ENCODE data around the gene ATG4D. TPM values are rescaled to one million over a fixed set of nuclear protein-coding genes. Genes with fewer than 3 reads are reported as not detected.
A peak's percentile ranks its signal among the peaks of the same experiment; 100 is the strongest.

The ATG4D gene
- total and polyA plus RNA-seq, 11 donors: 47.3 to 83.5 (median 55.9) TPM

- Histone ChIP-seq H3K4me1 (peaks cover 0 to 6% (median 3%) of the 10 kb centered on the region in 12 donors), H3K27ac (no peak overlapping the region), H3K36me3 (no peaks in the 10 kb centered on the region), H3K4me3 (no peak overlapping the region), H3K9me3 (no peaks in the 10 kb centered on the region), H3K27me3 (no peaks in the 10 kb centered on the region)
- ATAC-seq: no peak
- 82 to 97% (median 96%) methylated on average over 6 of the region's 6 CpGs for WGBS, 4 donors
- intact Hi-C loops (cut with DNase I): loop anchor here in 1 of 10 donors (10.0 kb wide), 1 partner anchor 173 kb away; the partner anchor contains the start of gene CDC37
- TF ChIP-seq CTCF (IDR thresholded peaks at IDR 0.05): no peak
- no peak for DNase-seq
Measured at GRCh38 chr19:10577951-10578350, 34.2 kb downstream of the ATG4D start.

GRCh38 chr19:10580979-10581631, 37.4 kb downstream of the ATG4D start:
- H3K4me1 ChIP-seq: peaks cover 0 to 6% (median 3%) of the 10 kb centered on the region in 12 donors
- TF ChIP-seq POLR2A (IDR thresholded peaks at IDR 0.05) (no peak), CTCF (IDR thresholded peaks at IDR 0.05) (peak; percentile 94 to 99 (median 98))
- H3K27me3 ChIP-seq: no peaks in the 10 kb centered on the region
- DNase-seq (peak; percentile 83 to 89 (median 87)), ATAC-seq (peak; percentile 76 to 93 (median 90))
- H3K36me3 ChIP-seq: no peaks in the 10 kb centered on the region
- no peaks in the 10 kb centered on the region for H3K9me3 ChIP-seq
- WGBS, 4 donors: 20 to 24% (median 22%) methylated on average over 30 to 31 of the region's 31 CpGs
- H3K27ac ChIP-seq: no peak overlapping the region
- H3K4me3 ChIP-seq: peak overlapping the region in 4 of 12 donors; percentile 8 to 35 (median 12)
- intact Hi-C loops (cut with DNase I): loop anchor here (1.0 to 5.0 kb wide), 7 partner anchors 63 to 120 kb away; partner anchors contain the start of gene QTRT1 (in 1 of the 10)

GRCh38 chr19:10582091-10582490, 38.4 kb downstream of the ATG4D start:
- H3K36me3 ChIP-seq: no peaks in the 10 kb centered on the region
- 88 to 96% (median 93%) methylated on average over 13 of the region's 13 CpGs for WGBS, 4 donors
- H3K4me1 ChIP-seq: peaks cover 0 to 7% (median 3%) of the 10 kb centered on the region in 12 donors
- TF ChIP-seq POLR2A (IDR thresholded peaks at IDR 0.05) (no peak), CTCF (IDR thresholded peaks at IDR 0.05) (no peak)
- H3K4me3 ChIP-seq: no peak overlapping the region
- intact Hi-C loops (cut with DNase I): loop anchor here in 5 of 10 donors (5.0 kb wide), 2 partner anchors 110 to 115 kb away; no protein-coding TSS in a partner anchor
- no peak overlapping the region for H3K27ac ChIP-seq
- peaks cover 0 to 8% (median 3%) of the 10 kb centered on the region in 9 donors for H3K27me3 ChIP-seq
- DNase-seq (no peak), ATAC-seq (no peak)
- H3K9me3 ChIP-seq: no peaks in the 10 kb centered on the region

GRCh38 chr19:10583036-10583776, 39.5 kb downstream of the ATG4D start:
- H3K9me3 ChIP-seq: no peaks in the 10 kb centered on the region
- intact Hi-C loops (cut with DNase I): loop anchor here in 5 of 10 donors (5.0 kb wide), 2 partner anchors 109 to 114 kb away; no protein-coding TSS in a partner anchor
- DNase-seq: no peak
- 80 to 90% (median 86%) methylated on average over 9 of the region's 9 CpGs for WGBS, 4 donors
- H3K4me1 ChIP-seq: peaks cover 0 to 9% (median 3%) of the 10 kb centered on the region in 12 donors
- H3K36me3 ChIP-seq: no peaks in the 10 kb centered on the region
- no peak for TF ChIP-seq POLR2A (IDR thresholded peaks at IDR 0.05)
- no peak for TF ChIP-seq CTCF (IDR thresholded peaks at IDR 0.05)
- no peak overlapping the region for H3K4me3 ChIP-seq
- H3K27ac ChIP-seq: no peak overlapping the region
- ATAC-seq: no peak
- H3K27me3 ChIP-seq: peaks cover 0 to 18% (median 7%) of the 10 kb centered on the region in 9 donors
